T-helper 2 cell (primary cell): ENCODE measurements around the gene SETD7.

Experiments
- DNase-seq, 5 experiments: peaks; one replicate each; pipeline versions ENCODE4 v3.0.0 to v3.0.0-alpha.2; 2012 to 2022

The SETD7 gene

GRCh38 chr4:139547979-139548378, 8.0 kb downstream of the SETD7 start:
- DNase-seq, result no peak

GRCh38 chr4:139540632-139541031, 15.4 kb downstream of the SETD7 start:
- no peak for DNase-seq

GRCh38 chr4:139540161-139540560, 15.9 kb downstream of the SETD7 start:
- no peak for DNase-seq

- no peak for DNase-seq
Measured at GRCh38 chr4:139537292-139537691, 18.7 kb downstream of the SETD7 start.

- no peak for DNase-seq
Measured at GRCh38 chr4:139535871-139536234, 20.2 kb downstream of the SETD7 start.

- no peak for DNase-seq
Measured at GRCh38 chr4:139535228-139535870, 20.7 kb downstream of the SETD7 start.

GRCh38 chr4:139534287-139534950, 21.6 kb downstream of the SETD7 start:
- DNase-seq, result no peak

GRCh38 chr4:139533511-139533910, 22.5 kb downstream of the SETD7 start:
- DNase-seq, result no peak

GRCh38 chr4:139532947-139533346, 23.1 kb downstream of the SETD7 start:
- DNase-seq, result no peak

- peak in 4 of 5 experiments; percentile 23 to 47 (median 37) for DNase-seq
Measured at GRCh38 chr4:139530833-139531427, 25.1 kb downstream of the SETD7 start.

GRCh38 chr4:139528377-139529005, 27.5 kb downstream of the SETD7 start:
- peak in 2 of 5 experiments; percentile 49 to 63 for DNase-seq

GRCh38 chr4:139526928-139527327, 29.1 kb downstream of the SETD7 start:
- no peak for DNase-seq

- peak in 2 of 5 experiments; percentile 7 to 14 for DNase-seq
Measured at GRCh38 chr4:139525414-139525813, 30.6 kb downstream of the SETD7 start.

GRCh38 chr4:139524062-139524631, 31.9 kb downstream of the SETD7 start:
- DNase-seq, result no peak

- no peak for DNase-seq
Measured at GRCh38 chr4:139523076-139523475, 32.9 kb downstream of the SETD7 start.

GRCh38 chr4:139522457-139522856, 33.6 kb downstream of the SETD7 start:
- no peak for DNase-seq

- no peak for DNase-seq
Measured at GRCh38 chr4:139521754-139522401, 34.1 kb downstream of the SETD7 start.

- DNase-seq, result no peak
Measured at GRCh38 chr4:139515531-139515958, 40.5 kb downstream of the SETD7 start.

GRCh38 chr4:139514382-139515059, 41.5 kb downstream of the SETD7 start:
- no peak for DNase-seq

GRCh38 chr4:139511320-139511719, 44.7 kb downstream of the SETD7 start:
- DNase-seq, result peak in 1 of 5 experiments; percentile 43

- DNase-seq, result no peak
Measured at GRCh38 chr4:139509727-139510410, 46.1 kb downstream of the SETD7 start.
